Heart right ventricle (tissue), 16 donors: ENCODE data around the gene GALNS. TPM values are rescaled to one million over a fixed set of nuclear protein-coding genes. Genes with fewer than 3 reads are reported as not detected.

Source experiments
- ATAC-seq, 8 donors: fragments of 200-7000 bp; cut with Tn5 transposase; one replicate each; pipeline ENCODE4 v1.9.1; 2020; ENCODE audit warnings: mild to moderate bottlenecking in 8 of 8, moderate library complexity in 8 of 8, moderate number of reproducible peaks in 1 of 8
- DNase-seq, 2 donors: peaks; one replicate each; pipeline ENCODE4 v3.0.0-alpha.2; 2020
- H3K27ac ChIP-seq, 10 donors: fragments of 200-600 bp; sonication (generic) in 2 of 10; one replicate each; pipeline versions ENCODE4 v1.5.0 to v1.8.0; 2020 to 2022; ENCODE audit warnings: mild to moderate bottlenecking in 3 of 10
- H3K27me3 ChIP-seq, 7 donors: fragments of 200-600 bp; one replicate each; pipeline ENCODE4 v1.8.0; 2021 to 2022; ENCODE audit warnings: mild to moderate bottlenecking in 2 of 7
- H3K36me3 ChIP-seq, 9 donors: fragments of 200-600 bp; sonication (generic) in 1 of 9; one replicate each; pipeline versions ENCODE4 v1.5.0 to v1.8.0; 2020 to 2022; ENCODE audit warnings: mild to moderate bottlenecking in 2 of 9
- H3K4me1 ChIP-seq, 9 donors: fragments of 200-600 bp; sonication (generic) in 1 of 9; one replicate each; pipeline versions ENCODE4 v1.5.0 to v1.8.0; 2020 to 2022; ENCODE audit warnings: mild to moderate bottlenecking in 4 of 9
- H3K4me3 ChIP-seq, 10 donors: fragments of 200-600 bp; sonication (generic) in 2 of 10; one replicate each; pipeline versions ENCODE4 v1.5.0 to v1.8.0; 2020 to 2022; ENCODE audit warnings: mild to moderate bottlenecking in 7 of 10, moderate library complexity in 2 of 10
- H3K9me3 ChIP-seq, 11 donors: fragments of 200-600 bp in 10 of 11; sonication (generic) in 2 of 11; one replicate each; pipeline versions ENCODE4 v1.5.0 to v1.8.0; 2013 to 2022; ENCODE audit warnings: mild to moderate bottlenecking in 2 of 11, control low read depth in 1 of 11, moderate library complexity in 1 of 11
- WGBS, 2 donors: extraction: QIAGEN DNeasy Blood & Tissue Kit; methylation state at CpG; one replicate each; pipeline ENCODE4 v1.1.7; 2013; ENCODE audit warnings: inconsistent platforms in 1 of 2; 5-methylcytosine and 5-hydroxymethylcytosine counted together
- intact Hi-C, 10 donors: fragments of 100-400 bp; cut with DNase I; formaldehyde crosslinking; loops; one replicate each; pipeline versions ENCODE4 v1.11.1 to v1.14.2; 2022
- polyA plus RNA-seq, 2 donors: library from polyadenylated mRNA; stranded (reverse); fragments of 200-250 nt; gene quantifications; one replicate each; pipeline ENCODE4 v1.2.3, GENCODE V29; 2013
- total RNA-seq, 10 donors: library from RNA; stranded (reverse); fragmentation: NEBNext Ultra II Directional in 3 of 10; extraction: Animal tissue kit (Norgen Biotek cat#: 25700) in 3 of 10; gene quantifications; one replicate each; pipeline versions ENCODE4 v1.2.1 to v1.2.4, GENCODE V29; 2021 to 2023
- TF ChIP-seq, protein P1 (sequence below), 9 donors: fragments of 200-600 bp; sonication (generic) in 2 of 9; IDR thresholded peaks; one replicate each; pipeline versions ENCODE4 v1.5.0 to v1.8.0; 2021 to 2022; ENCODE audit warnings: antibody characterized with exemption in 9 of 9, mild to moderate bottlenecking in 5 of 9, moderate library complexity in 1 of 9
- donor health status: Arrhythmogenic right ventricular cardiomyopathy.
- donor health status: ischemic (EF 13 %, LVEDD 7.1; RV severe dilation, severe dysfunction).
- donor health status: healthy with polysubstance abuse.
- donor health status: DM: no; HTN: yes; CAD: no.
- donor health status: DM: no; HTN: no; CAD: no.
- donor health status: ischemic (EF 25% LVEDD 6.9; RV normal size, moderate dysfunction).
- donor health status: ischemic (EF 25% LVEDD 5.7; RV mildly dilated, moderate dysfunction).
- donor health status: healthy.
- donor health status: DM: yes; HTN: yes; CAD: no.
- donor health status: Ischemic cardiomyopathy.
- donor health status: ischemic (EF 35%, LVEDD 5.7; RV mildly dilated, moderate dysfunction).
- donor health status: nonischemic (EF 11% LVEDD 7.7; RV severe dilation, severe dysfunction).
- donor health status: DM: yes; HTN: yes; CAD: no.
- donor health status: PGD.
- donor health status: ischemic (EF 29% LVEDD 5.4; RV normal size, mild dysfunction).
- donor health status: nonischemic (EF 23%, LVEDD 6.1; RV moderate dilation, normal function).

GALNS gene
- total and polyA plus RNA-seq, 12 donors: 11.5 to 18.7 (median 13.8) TPM

DNA sequence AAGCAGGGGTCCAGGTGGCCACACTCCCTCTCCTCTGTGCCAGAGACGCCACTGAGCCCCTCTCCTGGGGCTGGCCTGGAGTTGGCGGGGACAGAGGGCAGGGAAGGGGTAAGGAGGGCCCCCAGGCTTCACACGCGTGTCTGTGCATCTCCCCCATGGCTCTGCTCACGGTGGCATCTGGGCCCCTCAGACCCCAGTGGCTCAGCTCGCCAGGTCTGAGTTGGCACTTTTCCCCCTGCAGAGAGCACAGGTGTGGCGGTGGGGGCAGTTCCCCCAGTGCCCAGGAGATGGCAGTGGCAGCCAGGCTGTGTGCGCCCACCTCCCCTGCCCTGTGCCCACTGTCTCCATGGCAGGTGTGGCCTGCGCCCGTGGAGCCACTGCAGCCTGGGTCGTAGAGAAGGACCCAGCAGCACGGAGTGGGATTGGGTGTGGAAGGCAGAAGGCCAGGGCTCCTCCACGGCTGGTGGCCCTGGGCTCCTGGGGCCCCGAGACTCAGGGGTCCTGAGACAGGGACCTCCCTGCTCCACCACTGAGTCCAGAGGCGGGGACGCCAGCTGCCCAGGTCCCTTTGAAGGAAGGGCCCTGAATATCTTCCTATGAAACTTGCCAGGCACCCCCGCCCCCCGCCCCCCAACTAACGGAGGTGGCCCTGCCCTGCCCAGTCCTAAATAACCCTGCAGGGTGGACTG, 40.7 kb downstream of the GALNS start:
- Histone ChIP-seq H3K27me3 (no peaks in the 10 kb centered on the region), H3K4me1 (peaks cover 3 to 23% (median 18%) of the 10 kb centered on the region in 9 donors), H3K36me3 (peaks cover 0 to 6% (median 0%) of the 10 kb centered on the region in 9 donors), H3K9me3 (no peaks in the 10 kb centered on the region), H3K27ac (no peak overlapping the region), H3K4me3 (no peak overlapping the region)
- 63 to 68% methylated on average over 19 of the region's 19 CpGs for WGBS, 2 donors
- ATAC-seq (no peak), DNase-seq (no peak)
- intact Hi-C loops: loop anchor here in 7 of 10 donors (5.0 to 10.0 kb wide), 7 partner anchors 36 to 359 kb away; partner anchors contain the start of genes CDH15 (in 2 of the 7), GALNS (in 1 of the 7) and TRAPPC2L (in 1 of the 7)
- TF ChIP-seq, protein P1, sequence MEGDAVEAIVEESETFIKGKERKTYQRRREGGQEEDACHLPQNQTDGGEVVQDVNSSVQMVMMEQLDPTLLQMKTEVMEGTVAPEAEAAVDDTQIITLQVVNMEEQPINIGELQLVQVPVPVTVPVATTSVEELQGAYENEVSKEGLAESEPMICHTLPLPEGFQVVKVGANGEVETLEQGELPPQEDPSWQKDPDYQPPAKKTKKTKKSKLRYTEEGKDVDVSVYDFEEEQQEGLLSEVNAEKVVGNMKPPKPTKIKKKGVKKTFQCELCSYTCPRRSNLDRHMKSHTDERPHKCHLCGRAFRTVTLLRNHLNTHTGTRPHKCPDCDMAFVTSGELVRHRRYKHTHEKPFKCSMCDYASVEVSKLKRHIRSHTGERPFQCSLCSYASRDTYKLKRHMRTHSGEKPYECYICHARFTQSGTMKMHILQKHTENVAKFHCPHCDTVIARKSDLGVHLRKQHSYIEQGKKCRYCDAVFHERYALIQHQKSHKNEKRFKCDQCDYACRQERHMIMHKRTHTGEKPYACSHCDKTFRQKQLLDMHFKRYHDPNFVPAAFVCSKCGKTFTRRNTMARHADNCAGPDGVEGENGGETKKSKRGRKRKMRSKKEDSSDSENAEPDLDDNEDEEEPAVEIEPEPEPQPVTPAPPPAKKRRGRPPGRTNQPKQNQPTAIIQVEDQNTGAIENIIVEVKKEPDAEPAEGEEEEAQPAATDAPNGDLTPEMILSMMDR (IDR thresholded peaks at IDR 0.05): peak; percentile 40 to 84 (median 70)

DNA sequence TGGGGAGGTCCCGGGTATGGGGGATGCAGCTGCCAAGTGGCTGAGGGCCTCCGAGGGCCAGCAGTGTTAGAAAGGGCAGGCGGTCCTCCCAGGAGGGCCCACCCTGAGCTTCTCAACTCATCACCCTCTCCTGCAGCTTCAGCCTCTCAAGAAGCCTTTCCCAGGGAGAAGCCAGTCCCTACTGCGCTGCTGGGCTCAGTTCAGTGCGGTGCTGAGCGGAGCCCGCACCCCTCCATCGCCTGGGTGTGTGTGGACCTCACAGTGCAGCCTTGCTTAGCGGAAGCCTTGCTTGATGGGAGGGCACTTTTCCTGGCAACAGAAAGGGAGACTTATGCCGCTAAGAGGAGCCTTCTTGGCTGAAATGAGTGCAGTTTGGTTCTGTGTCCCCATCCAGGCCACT, 41.5 kb downstream of the GALNS start:
- TF ChIP-seq, protein P1 (IDR thresholded peaks at IDR 0.05): no peak
- peaks cover 0 to 4% (median 0%) of the 10 kb centered on the region in 9 donors for H3K36me3 ChIP-seq
- ATAC-seq (no peak), DNase-seq (no peak)
- 85 to 86% methylated on average over 10 of the region's 10 CpGs for WGBS, 2 donors
- intact Hi-C loops: loop anchor here in 7 of 10 donors (5.0 to 10.0 kb wide), 7 partner anchors 37 to 360 kb away; partner anchors contain the start of genes CDH15 (in 2 of the 7), GALNS (in 1 of the 7) and TRAPPC2L (in 1 of the 7)
- H3K4me1 ChIP-seq: peaks cover 8 to 31% (median 26%) of the 10 kb centered on the region in 9 donors
- H3K4me3 ChIP-seq: no peak overlapping the region
- no peak overlapping the region for H3K27ac ChIP-seq
- H3K27me3 ChIP-seq: no peaks in the 10 kb centered on the region
- H3K9me3 ChIP-seq: no peaks in the 10 kb centered on the region

DNA sequence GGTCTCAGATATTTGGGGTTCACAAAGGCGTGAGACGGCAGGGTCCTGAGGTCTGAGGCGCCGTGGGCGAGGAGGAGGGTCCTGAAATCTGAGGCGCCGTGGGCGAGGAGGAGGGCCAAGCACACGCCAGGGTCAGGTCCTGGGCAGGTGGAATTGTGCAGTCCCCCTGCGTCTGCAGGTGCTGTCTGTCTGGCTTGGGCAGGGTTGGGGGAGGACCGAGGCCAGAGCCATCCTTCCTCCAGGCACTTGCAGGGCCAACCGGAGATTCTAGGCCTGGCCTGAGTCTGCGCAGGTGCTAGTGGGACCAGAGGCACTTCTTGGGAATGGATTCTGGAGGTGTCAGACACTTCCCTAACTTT, 42.6 kb downstream of the GALNS start:
- WGBS, 2 donors: 83 to 89% methylated on average over 13 of the region's 13 CpGs
- intact Hi-C loops: loop anchor here in 8 of 10 donors (5.0 to 10.0 kb wide), 8 partner anchors 43 to 403 kb away; partner anchors contain the start of genes GALNS (in 3 of the 8), TRAPPC2L (in 3 of the 8), CDH15 (in 2 of the 8) and ZNF778 (in 1 of the 8)
- Histone ChIP-seq H3K4me3 (no peak overlapping the region), H3K9me3 (no peaks in the 10 kb centered on the region), H3K36me3 (peaks cover 0 to 13% (median 0%) of the 10 kb centered on the region in 9 donors), H3K4me1 (peaks cover 12 to 40% (median 30%) of the 10 kb centered on the region in 9 donors), H3K27me3 (no peaks in the 10 kb centered on the region), H3K27ac (no peak overlapping the region)
- TF ChIP-seq, protein P1 (IDR thresholded peaks at IDR 0.05): no peak
- no peak for DNase-seq
- ATAC-seq: no peak

DNA sequence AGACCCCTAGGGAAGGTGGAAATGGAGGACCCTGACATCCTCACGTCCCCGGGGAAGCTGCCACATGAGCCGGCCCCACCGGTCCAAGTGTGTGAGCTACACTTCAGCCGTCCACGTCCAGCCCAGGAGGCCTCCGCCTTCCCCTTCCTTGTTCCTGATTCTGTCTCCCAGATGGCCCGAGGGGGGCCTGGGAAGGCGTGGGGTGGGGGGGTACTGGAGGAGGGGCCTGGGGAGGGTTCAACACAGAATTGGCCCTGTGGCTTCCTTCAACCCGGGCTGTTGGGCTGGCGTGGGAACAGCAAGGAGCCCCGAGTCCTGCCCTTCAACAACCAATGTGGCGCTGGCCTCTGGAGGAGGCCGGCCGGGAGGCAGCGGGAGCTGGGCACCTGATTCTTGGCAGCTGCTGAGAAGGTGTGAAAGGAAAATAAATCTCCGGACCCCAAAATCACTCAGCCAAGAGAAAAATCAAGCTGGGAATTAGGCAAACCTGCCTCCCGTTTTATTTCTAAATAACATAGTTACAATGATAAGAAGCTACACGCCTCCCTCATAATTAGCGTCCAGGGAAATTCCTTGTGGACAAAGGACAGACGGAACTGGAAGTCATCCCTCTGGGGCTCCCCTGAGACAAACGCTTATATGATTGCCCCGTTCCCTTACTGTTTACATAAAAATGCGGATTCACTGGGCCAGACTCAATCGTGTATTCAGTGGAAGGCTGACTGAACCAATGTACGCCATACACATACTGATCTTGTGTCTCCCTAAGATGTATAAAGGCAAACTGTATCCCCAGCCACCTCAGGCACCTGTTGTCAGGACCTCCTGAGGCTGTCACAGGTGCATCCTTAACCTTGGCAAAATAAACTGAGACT, 43.2 kb downstream of the GALNS start:
- Histone ChIP-seq H3K4me1 (peaks cover 12 to 40% (median 30%) of the 10 kb centered on the region in 9 donors), H3K9me3 (no peaks in the 10 kb centered on the region), H3K27me3 (no peaks in the 10 kb centered on the region), H3K36me3 (peaks cover 0 to 18% (median 0%) of the 10 kb centered on the region in 9 donors), H3K27ac (peak overlapping the region in 5 of 10 donors; percentile 89 to 97 (median 96)), H3K4me3 (peak overlapping the region in 1 of 10 donors; percentile 66)
- TF ChIP-seq, protein P1 (IDR thresholded peaks at IDR 0.05): no peak
- DNase-seq: peak in 1 of 2 donors; percentile 19
- no peak for ATAC-seq
- intact Hi-C loops: loop anchor here in 8 of 10 donors (1.0 to 10.0 kb wide), 9 partner anchors 44 to 404 kb away; partner anchors contain the start of genes TRAPPC2L (in 4 of the 8), GALNS (in 3 of the 8), CDH15 (in 2 of the 8) and ZNF778 (in 1 of the 8)
- 55 to 58% methylated on average over 26 of the region's 26 CpGs for WGBS, 2 donors
